HFFc6 (cell line): ENCODE data around the gene MOCS3. TPM values are rescaled to one million over a fixed set of nuclear protein-coding genes. Genes with fewer than 3 reads are reported as not detected.

Experiments used
- DNase-seq: peaks from one replicate; pipeline ENCODE4 v3.0.0-alpha.2; 2018
- H3K27ac Mint-ChIP-seq: 2 replicates; pipeline ENCODE4 v1.8.0; 2020; ENCODE audit warnings: mild to moderate bottlenecking, mixed read lengths
- H3K27me3 Mint-ChIP-seq: 2 replicates; pipeline ENCODE4 v1.8.0; 2021; ENCODE audit warnings: mild to moderate bottlenecking, moderate library complexity, mixed read lengths; ENCODE audit not compliant: insufficient read depth
- H3K36me3 Mint-ChIP-seq: 2 replicates; pipeline ENCODE4 v1.8.0; 2021; ENCODE audit warnings: low read depth, mixed read lengths
- H3K4me1 Mint-ChIP-seq: 2 replicates; pipeline ENCODE4 v1.8.0; 2020; ENCODE audit warnings: low read depth, mixed read lengths
- H3K4me3 Mint-ChIP-seq: 2 replicates; pipeline ENCODE4 v1.8.0; 2020; ENCODE audit warnings: mild to moderate bottlenecking, moderate library complexity, mixed read lengths
- H3K9me3 Mint-ChIP-seq: 2 replicates; pipeline ENCODE4 v1.8.0; 2020; ENCODE audit warnings: mild to moderate bottlenecking, mixed read lengths
- total RNA-seq, 6 experiments: library from RNA; stranded (reverse); fragmentation: NEBNext Ultra II Directional; extraction: Animal tissue kit (Norgen Biotek cat#: 25700); gene quantifications; 2 replicates in 1 of 6; 3 replicates in 5 of 6; pipeline ENCODE4 v1.2.3, GENCODE V29; 2021
- TF ChIP-seq, protein P1 (sequence below): fragments of 200-600 bp; sonication (generic); IDR thresholded peaks from 2 replicates; pipeline ENCODE4 v1.5.0; 2021; ENCODE audit warnings: antibody characterized with exemption, mild to moderate bottlenecking

Gene MOCS3
- total RNA-seq, 6 experiments from 2014 or later: 5.0 to 6.1 (median 5.4) TPM

DNA sequence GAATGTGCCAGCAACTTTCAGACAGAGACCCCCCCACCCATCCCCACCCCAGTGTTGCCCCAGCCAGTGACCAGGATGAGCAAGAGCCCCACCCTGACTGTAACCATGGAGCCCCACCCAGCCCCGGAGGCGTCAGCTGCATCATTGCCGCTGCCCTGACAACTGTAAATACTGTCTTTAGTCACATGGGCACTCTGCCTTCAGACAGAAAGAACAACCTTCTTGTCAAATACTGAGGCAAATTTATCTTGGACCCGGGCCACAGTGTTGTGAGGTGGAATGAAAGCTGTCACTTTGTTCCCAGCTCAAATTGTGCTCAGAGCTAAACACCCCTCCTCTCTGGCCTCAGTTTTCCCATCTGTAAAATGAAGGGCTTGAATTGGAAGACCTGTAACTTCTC is 23.7 kb downstream of the MOCS3 start:
- no peaks in the 10 kb centered on the region for H3K36me3 Mint-ChIP-seq
- TF ChIP-seq, protein P1, sequence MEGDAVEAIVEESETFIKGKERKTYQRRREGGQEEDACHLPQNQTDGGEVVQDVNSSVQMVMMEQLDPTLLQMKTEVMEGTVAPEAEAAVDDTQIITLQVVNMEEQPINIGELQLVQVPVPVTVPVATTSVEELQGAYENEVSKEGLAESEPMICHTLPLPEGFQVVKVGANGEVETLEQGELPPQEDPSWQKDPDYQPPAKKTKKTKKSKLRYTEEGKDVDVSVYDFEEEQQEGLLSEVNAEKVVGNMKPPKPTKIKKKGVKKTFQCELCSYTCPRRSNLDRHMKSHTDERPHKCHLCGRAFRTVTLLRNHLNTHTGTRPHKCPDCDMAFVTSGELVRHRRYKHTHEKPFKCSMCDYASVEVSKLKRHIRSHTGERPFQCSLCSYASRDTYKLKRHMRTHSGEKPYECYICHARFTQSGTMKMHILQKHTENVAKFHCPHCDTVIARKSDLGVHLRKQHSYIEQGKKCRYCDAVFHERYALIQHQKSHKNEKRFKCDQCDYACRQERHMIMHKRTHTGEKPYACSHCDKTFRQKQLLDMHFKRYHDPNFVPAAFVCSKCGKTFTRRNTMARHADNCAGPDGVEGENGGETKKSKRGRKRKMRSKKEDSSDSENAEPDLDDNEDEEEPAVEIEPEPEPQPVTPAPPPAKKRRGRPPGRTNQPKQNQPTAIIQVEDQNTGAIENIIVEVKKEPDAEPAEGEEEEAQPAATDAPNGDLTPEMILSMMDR: no peak
- H3K4me1 Mint-ChIP-seq: peaks cover 49% of the 10 kb centered on the region
- no peaks in the 10 kb centered on the region; the same call in 1 of the 2 replicates for H3K27me3 Mint-ChIP-seq
- peak; percentile 72 for DNase-seq
- H3K4me3 Mint-ChIP-seq: no peak overlapping the region
- H3K9me3 Mint-ChIP-seq: no peaks in the 10 kb centered on the region
- H3K27ac Mint-ChIP-seq: peak overlapping the region; percentile 81

DNA sequence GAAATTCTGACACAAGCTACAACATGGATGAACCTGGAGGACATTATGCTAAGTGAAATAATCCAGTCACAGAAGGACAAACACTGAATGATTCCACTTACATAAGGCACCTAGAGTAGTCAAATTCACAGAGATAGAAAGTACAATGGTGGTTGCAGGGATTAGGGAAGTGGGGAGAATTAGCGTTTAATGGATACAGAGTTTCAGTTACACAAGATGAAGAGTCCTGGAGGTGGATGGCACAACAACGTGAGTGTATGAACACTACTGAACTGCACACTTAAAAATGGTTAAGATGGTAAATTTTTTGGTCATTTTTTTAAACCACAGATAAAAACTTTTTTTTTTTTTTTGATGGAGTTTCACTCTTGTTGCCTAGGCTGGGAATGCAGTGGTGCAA is 24.7 kb downstream of the MOCS3 start:
- H3K27me3 Mint-ChIP-seq: no peaks in the 10 kb centered on the region; the same call in 1 of the 2 replicates
- no peaks in the 10 kb centered on the region for H3K9me3 Mint-ChIP-seq
- H3K36me3 Mint-ChIP-seq: no peaks in the 10 kb centered on the region
- no peak overlapping the region for H3K4me3 Mint-ChIP-seq
- H3K27ac Mint-ChIP-seq: peak overlapping the region; percentile 39
- TF ChIP-seq, protein P1: no peak
- H3K4me1 Mint-ChIP-seq: peaks cover 54% of the 10 kb centered on the region
- DNase-seq: no peak

DNA sequence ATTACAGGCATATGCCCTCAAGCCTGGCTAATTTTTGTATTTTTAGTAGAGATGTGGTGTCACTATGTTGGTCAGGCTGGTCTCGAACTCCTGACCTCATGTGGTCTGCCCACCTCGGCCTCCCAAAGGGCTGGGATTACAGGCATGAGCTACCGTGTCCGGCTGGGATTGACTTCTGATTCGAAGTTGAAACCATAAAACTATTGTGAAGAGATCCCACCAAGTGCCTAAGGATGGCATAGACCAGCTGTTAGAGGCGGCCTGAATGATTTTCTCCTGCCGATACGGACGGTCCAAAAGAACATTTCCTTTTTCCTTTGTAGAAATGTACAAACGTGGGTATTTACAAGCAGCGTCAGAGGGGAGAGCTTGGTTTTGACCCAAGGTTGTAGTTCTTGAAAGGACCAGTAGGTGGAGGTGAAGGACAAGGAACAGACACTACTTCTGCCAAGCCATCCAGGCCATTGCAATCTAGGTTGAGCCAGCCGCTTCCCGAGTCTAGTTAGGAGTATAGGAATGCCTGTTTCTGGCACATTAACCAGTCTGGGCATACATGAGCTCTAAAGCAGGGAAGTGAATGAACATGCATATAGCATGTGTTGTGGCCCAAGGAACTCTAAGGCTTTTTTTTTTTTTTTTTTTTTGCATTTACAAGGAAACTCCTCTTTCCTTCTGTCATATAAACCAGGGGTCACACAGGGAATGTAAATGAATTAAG is 29.0 kb downstream of the MOCS3 start:
- Mint-ChIP-seq H3K36me3 (no peaks in the 10 kb centered on the region), H3K9me3 (no peaks in the 10 kb centered on the region), H3K4me1 (peaks cover 29% of the 10 kb centered on the region), H3K27me3 (no peaks in the 10 kb centered on the region; the same call in 1 of the 2 replicates), H3K4me3 (peak overlapping the region; percentile 55), H3K27ac (no peak overlapping the region)
- DNase-seq: peak; percentile 83
- TF ChIP-seq, protein P1: peak; percentile 94

DNA sequence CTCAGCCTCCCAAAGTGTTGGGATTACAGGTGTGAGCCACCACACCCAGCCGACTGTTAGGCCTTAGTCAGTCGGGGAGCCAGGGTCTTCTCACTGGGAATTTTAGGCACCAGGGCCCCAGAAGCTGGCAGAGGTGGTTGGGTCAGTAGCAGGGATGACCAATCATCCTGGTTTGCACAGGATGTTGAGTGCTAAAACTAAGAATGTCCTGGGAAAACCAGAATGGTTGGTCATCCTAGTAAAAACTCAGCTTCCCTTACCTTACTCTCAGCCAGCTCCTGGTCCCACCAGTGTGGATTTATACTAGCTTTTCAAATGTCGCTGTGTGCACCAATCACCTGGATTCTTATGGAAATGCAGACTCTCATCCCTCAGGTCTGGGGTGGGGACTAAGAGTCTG is 32.5 kb downstream of the MOCS3 start:
- Mint-ChIP-seq H3K4me1 (peaks cover 27% of the 10 kb centered on the region), H3K36me3 (0 out of 2 replicates have a peak, but pooled peaks cover 4% of the 10 kb centered on the region), H3K9me3 (no peaks in the 10 kb centered on the region), H3K4me3 (no peak overlapping the region), H3K27ac (peak overlapping the region; percentile 43; the same call in 1 of the 2 replicates), H3K27me3 (no peaks in the 10 kb centered on the region; the same call in 1 of the 2 replicates)
- no peak for DNase-seq
- TF ChIP-seq, protein P1: no peak

GRCh38 chr20:50992336-50992732 is 33.7 kb downstream of the MOCS3 start:
- H3K36me3 Mint-ChIP-seq: 0 out of 2 replicates have a peak, but pooled peaks cover 4% of the 10 kb centered on the region
- TF ChIP-seq, protein P1: no peak
- DNase-seq: no peak
- H3K27me3 Mint-ChIP-seq: no peaks in the 10 kb centered on the region; the same call in 1 of the 2 replicates
- no peaks in the 10 kb centered on the region for H3K9me3 Mint-ChIP-seq
- no peak overlapping the region for H3K4me3 Mint-ChIP-seq
- H3K27ac Mint-ChIP-seq: no peak overlapping the region
- peaks cover 38% of the 10 kb centered on the region for H3K4me1 Mint-ChIP-seq
